ENCODE measurements around the gene IFITM5.
"Not testable (repeated sequence)": the region's sequence is repeated elsewhere in the genome, so short reads cannot be mapped to it uniquely, and the experiment has no call there.

Gene IFITM5

GRCh38 chr11:293852-294661 is 5.3 kb downstream of the IFITM5 start:
- DNase-seq = no peak

- no peak for DNase-seq
These were observed 6.0 kb downstream of the IFITM5 start for GRCh38 chr11:293271-293851.

GRCh38 chr11:292211-293121 is 6.9 kb downstream of the IFITM5 start:
- DNase-seq = no peak

DNA sequence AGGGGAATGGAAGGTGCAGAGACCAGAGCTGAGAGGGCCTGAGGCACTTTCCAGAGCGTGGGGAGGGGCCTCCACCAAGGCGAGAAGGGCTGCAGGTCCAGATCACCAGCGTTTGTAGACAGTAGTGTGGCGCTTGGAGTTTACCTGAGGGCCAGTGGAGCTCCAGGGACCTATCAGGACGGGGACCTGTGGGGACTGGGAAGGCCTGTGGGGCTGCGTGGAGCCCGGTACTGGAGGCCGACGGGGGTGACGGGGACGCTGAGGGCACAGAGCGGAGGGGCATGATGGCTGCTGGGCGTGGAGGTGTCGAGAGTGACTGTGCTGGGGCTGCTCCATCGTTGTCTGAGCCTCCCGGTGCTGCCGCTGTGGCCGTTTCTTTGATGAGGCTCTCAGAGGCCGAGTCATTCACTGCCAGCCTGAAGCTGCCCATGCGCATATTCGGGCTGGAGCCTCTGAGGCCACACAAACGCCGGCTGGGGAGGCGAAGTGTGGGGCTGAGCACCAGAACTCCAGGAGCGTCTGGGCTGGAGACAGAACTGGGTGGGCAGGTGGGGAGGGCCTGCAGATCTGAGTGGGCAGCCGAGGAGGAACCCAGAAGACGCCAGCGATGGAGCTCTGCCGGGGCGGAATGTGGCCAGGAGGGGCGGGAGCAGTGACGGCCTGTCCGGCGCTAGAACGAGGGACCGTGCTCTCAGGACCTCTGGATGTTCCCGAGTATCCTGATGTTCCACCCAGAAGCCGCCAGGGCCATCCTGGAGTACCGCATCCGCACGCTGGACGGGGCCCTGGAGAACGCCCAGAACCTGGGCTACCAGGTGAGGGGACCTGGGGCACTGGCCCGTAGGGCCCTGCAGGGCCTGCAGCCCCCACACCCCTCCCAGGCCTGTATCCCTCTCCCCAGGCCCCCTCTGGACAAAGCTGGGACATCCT is 7.8 kb downstream of the IFITM5 start:
- DNase-seq = no peak

DNA sequence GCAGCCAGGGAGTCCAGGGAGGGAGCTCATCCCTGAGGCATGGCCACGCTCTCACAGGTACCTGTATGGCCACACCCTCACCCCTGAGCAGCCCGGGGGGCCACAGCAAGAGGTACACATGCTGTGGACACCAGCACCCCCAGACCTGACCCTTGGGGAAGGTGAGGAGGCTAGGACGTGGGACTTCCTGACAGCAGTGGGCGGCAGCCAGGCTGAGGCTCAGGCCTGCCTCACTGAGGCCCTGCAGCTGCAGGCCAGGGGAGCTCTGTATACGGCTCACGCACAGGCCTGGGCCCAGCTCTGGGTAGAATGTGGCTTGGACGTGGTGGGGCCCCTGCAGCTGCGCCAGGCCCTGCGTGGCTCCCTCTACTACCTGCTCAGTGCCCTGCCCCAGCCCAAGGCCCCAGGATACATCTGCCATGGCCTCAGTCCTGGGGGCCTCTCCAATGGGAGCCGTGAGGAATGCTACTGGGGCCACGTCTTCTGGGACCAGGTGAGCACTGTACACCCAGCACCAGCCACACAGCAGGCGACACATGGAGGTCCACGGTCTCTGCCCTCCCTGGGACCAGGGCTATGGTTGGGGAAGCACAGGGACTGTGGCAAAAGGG is 8.6 kb downstream of the IFITM5 start:
- no peak for DNase-seq

- DNase-seq = no peak
These were observed 9.4 kb downstream of the IFITM5 start for GRCh38 chr11:289712-290620.

DNA sequence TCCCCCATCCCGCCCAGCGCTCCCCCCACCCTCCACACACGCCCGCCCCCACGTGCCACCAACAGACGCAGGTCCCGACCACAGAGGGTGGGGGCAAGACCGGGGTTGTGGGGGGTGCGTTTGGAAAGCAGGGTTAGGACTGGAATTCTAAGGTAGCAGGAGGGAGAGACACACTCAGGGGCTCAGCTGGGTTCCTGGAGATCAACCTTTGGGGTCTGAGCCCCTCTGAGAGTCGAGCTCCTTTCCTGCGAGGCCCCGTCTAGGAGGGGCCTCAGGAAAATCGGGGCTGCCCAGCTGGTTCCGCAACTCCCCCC is 10.0 kb downstream of the IFITM5 start:
- DNase-seq = no peak

DNA sequence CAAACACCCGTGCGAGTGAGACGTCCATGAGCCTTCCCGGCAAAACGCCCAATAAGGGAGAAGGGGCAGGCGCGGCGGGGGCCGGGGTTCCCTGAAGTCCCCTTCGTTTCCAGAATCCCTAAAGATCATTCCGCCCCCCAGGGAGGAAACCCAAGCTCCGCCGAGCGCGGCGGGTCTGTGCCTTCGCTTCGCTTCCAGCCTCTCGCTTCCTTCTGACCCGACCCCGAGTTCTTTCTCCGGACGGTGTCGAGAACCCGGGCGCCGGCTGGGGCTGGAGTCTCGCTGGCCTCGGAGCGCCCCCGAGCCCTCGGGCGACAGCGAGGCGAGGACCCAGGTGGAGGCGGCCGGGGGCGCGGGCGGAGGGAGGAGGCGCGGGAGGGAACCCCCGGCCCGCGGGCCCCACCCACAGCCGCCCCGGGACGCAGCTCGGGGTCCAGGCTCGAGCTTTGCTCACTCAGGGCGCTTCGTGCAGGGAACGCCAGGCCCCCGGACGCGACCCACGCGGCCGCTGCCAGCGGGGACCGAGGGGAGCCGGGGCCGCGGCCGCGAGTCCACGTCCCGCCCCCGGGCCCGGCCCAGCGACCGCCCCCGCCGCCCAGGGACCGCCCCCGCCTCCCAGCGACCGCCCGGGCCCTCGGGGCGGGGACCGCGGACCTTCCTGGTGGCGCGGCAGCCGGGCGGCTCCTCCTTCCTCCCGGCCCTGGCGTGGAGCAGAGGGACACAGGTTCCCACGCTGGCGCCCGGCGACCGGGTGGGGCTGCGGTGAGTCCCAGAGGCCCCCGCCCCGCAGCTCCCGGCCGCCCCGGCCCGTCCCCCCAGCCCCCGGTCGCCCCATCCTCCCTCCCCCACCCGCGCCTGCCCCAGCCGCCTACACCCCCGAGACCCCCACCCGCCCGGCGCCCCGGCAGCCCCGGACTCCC is 10.6 kb downstream of the IFITM5 start, which contains the start of gene PGGHG:
TSS of gene PGGHG (plus strand) at position 649 of the 920 bp plus-strand sequence. CDS start 691 bp downstream, outside the sequence.
- DNase-seq = peak; percentile 67

GRCh38 chr11:287821-288477 is 11.4 kb downstream of the IFITM5 start:
- DNase-seq = no peak

- DNase-seq = not testable (repeated sequence)
These were observed 12.1 kb downstream of the IFITM5 start for GRCh38 chr11:286977-287820.

DNA sequence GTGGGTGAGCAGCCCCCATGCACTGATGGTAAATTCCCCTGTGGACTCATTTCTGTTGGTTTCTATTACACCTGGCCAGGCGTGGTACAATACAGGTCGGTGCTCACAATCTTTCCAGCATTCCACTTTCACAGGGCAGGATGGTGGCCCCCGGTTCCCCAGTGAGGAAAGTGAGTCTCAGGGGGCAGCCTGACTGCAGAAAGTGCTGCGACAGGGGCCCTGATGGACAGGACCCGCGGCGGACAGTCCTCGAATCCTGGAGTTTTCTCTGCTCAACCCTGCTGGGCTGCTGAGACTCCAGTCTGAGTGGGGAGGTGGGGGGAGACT is 13.5 kb downstream of the IFITM5 start:
- DNase-seq = no peak

DNA sequence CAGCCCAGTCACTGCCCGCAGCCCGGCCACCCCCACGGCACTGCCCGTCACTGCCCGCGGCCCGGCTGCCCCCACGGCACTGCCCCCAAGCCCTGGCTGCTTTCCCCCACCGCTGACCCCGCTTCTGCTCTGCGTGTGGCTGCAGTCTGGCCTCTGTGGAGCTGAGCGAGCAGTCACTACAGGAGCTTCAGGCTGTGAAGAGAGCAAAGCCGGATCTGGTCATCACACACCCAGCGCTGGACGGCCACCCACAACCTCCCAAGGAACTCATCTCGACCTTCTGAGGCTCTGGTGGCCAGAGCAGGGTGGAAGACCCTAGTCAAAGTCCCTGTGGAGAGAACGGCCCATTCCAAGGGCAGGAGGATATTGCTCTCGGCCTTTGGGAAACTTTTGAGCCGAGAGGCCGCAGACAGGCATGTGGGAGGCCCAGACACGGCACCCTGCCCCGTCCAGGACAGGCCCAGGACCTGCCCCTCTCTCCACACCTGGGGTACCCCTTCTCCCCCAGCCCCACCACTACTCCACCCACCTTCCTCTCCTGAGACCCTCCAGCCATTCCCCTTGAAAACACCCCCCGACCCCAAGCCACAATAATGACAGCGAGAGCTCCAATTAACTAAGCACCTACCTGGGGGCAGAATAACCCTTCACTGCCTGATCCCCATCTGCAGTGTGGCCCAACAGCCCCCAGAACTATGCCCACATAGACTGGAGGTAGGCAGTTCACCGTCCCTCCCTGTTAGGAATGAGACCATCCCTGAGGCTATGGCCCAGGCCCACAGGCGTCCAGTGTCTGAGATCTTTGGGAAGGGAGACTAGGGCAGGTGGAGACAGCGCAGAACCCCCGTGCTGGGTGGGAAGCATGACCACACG is 14.1 kb downstream of the IFITM5 start:
- no peak for DNase-seq

GRCh38 chr11:284105-285020 is 15.0 kb downstream of the IFITM5 start:
- DNase-seq = no peak

DNA sequence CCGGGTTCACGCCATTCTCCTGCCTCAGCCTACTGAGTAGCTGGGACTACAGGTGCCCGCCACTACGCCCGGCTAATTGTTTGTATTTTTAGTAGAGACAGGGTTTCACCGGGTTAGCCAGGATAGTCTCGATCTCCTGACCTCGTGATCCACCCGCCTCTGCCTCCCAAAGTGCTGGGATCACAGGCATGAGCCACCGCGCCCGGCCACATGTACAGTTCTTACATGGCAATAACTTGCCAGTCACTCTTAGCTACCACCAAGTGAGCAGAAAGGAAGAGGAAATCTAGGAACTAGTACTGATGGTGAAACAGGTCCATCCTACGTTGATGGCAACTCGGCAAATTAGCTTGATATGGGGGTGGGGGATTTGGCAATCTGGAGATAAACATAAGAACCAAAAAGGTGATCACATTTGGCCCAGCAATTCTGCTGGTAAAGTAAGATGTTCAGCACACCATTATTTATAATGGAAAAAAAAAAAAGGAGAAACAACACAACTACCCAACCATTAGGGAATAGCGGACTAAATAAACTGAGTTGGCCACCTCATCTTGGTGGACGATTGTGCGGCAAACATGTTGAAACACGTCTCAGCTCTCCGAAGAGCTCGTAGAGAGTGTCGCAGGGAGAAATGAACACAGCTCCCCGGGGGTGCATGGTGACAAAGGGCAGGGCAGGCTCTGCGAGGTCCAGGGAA is 15.8 kb downstream of the IFITM5 start:
- DNase-seq = no peak

GRCh38 chr11:282630-283360 is 16.5 kb downstream of the IFITM5 start:
- DNase-seq = no peak
